ENCODE data around the gene RAET1G. TPM values are rescaled to one million over a fixed set of nuclear protein-coding genes. Genes with fewer than 3 reads are reported as not detected.
"Not testable (repeated sequence)": the region's sequence is repeated elsewhere in the genome, so short reads cannot be mapped to it uniquely, and the experiment has no call there.

The RAET1G gene, protein sequence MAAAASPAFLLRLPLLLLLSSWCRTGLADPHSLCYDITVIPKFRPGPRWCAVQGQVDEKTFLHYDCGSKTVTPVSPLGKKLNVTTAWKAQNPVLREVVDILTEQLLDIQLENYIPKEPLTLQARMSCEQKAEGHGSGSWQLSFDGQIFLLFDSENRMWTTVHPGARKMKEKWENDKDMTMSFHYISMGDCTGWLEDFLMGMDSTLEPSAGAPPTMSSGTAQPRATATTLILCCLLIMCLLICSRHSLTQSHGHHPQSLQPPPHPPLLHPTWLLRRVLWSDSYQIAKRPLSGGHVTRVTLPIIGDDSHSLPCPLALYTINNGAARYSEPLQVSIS
- 1 to 10 TPM in 1 of 9 donors, under 1 TPM in 1, not detected in 7; 0.25 to 1.9 TPM for total RNA-seq
- under 1 TPM in 1 of 2 donors, not detected in 1; 0.22 TPM for polyA plus RNA-seq
- long read RNA-seq, donor 1, partial matches to known transcripts = 0 of 1 reads
- long read RNA-seq, donor 1, other reads (novel, unspliced or antisense) = 0 of 1 reads
- long read RNA-seq, donor 2 = 0 reads
- long read RNA-seq, donor 3 = 0 reads

DNA sequence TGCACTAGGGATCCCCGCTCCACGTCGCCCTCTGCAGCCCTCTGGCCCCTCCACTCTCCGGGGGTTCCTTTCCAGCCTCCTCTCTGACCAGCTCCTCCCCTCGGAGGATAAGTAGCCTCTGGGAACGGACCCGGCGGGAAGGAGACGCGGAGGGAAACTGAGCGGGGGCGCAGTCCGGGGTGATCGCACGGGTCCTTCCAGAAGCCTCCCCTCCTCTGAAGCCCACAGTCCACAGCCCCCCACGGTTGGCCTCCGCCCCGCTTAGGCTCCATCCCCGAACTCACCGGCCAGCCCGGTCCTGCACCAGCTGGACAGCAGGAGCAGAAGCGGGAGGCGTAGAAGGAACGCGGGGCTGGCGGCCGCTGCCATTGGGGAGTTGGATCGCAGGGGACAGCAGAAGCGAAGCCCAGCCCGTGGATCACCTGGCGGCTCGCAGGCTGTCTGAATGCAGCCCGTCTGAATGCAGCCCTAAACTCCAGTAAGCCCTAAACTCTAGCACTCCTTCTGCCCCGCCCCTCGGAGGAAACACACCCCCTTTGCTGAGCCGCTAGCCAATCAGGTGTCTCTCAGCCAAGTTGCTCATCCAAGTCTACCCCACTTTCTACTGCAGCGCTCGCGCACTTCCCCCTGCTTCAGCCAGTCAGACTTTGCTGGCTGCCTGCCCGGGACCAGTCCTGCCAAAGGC lies at the start of gene RAET1G:
Gene RAET1G, minus strand, starts transcription at position 480 of the 685 bp plus-strand sequence. Its CDS starts 111 bp downstream, at position 369.
- H3K27me3 ChIP-seq = peaks cover 0 to 35% (median 0%) of the 10 kb centered on the region in 9 donors
- H3K36me3 ChIP-seq = no peaks in the 10 kb centered on the region
- TF ChIP-seq, protein P1, sequence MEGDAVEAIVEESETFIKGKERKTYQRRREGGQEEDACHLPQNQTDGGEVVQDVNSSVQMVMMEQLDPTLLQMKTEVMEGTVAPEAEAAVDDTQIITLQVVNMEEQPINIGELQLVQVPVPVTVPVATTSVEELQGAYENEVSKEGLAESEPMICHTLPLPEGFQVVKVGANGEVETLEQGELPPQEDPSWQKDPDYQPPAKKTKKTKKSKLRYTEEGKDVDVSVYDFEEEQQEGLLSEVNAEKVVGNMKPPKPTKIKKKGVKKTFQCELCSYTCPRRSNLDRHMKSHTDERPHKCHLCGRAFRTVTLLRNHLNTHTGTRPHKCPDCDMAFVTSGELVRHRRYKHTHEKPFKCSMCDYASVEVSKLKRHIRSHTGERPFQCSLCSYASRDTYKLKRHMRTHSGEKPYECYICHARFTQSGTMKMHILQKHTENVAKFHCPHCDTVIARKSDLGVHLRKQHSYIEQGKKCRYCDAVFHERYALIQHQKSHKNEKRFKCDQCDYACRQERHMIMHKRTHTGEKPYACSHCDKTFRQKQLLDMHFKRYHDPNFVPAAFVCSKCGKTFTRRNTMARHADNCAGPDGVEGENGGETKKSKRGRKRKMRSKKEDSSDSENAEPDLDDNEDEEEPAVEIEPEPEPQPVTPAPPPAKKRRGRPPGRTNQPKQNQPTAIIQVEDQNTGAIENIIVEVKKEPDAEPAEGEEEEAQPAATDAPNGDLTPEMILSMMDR (IDR thresholded peaks at IDR 0.05) = no peak
- no peak within 1 kb of the TSS for H3K27ac ChIP-seq
- ATAC-seq (peak; percentile 85 to 93 (median 89)), DNase-seq (peak; percentile 91 to 93 (median 92))
- intact Hi-C loops (cut with DNase I) = loop anchor here in 6 of 10 donors (2.0 to 10.0 kb wide), 5 partner anchors 26 to 358 kb away; partner anchors contain the start of genes GINM1 (in 2 of the 6) and LRP11 (in 1 of the 6)
- no peaks in the 10 kb centered on the region for H3K9me3 ChIP-seq
- peak within 1 kb of the TSS; percentile 11 to 67 (median 58) for H3K4me3 ChIP-seq
- WGBS, 4 donors = 0 to 1% (median 0%) methylated on average over 13 to 40 of the region's 40 CpGs
- H3K4me1 ChIP-seq = peaks cover 0 to 32% (median 20%) of the 10 kb centered on the region in 12 donors

DNA sequence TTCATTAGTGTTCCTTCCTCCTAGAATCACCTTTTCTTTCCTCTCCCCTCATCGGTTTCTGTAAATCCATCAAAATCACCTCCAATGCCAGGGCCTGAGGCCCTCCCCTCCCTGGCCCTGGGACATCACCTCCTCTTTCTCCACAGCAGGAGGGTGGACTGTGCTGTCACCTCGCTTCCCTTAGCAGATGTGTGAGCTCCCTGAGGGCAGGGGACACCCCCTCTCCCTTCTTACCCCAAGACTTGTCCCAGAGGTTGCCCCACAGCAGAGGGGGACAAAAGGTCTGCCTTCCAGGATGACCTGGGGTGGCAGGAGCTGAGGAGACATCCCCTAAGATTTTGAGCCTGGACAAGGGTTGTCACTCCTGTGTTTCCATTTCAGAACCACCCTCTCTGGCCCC lies 46.7 kb upstream of the RAET1G start:
- TF ChIP-seq, protein P1 (IDR thresholded peaks at IDR 0.05) = no peak
- TF ChIP-seq POLR2A (IDR thresholded peaks at IDR 0.05) = no peak
- intact Hi-C loops (cut with DNase I) = loop anchor here in 2 of 10 donors (5.0 to 10.0 kb wide), 2 partner anchors 33 to 45 kb away; no protein-coding TSS in a partner anchor
- ATAC-seq (no peak), DNase-seq (no peak)
- Histone ChIP-seq H3K9me3 (no peaks in the 10 kb centered on the region), H3K27ac (no peak overlapping the region), H3K4me3 (no peak overlapping the region), H3K4me1 (peaks cover 0 to 10% (median 5%) of the 10 kb centered on the region in 12 donors), H3K27me3 (peaks cover 10 to 78% (median 23%) of the 10 kb centered on the region in 9 donors), H3K36me3 (no peaks in the 10 kb centered on the region)
- 83 to 91% (median 86%) methylated on average over 2 of the region's 2 CpGs for WGBS, 4 donors

DNA sequence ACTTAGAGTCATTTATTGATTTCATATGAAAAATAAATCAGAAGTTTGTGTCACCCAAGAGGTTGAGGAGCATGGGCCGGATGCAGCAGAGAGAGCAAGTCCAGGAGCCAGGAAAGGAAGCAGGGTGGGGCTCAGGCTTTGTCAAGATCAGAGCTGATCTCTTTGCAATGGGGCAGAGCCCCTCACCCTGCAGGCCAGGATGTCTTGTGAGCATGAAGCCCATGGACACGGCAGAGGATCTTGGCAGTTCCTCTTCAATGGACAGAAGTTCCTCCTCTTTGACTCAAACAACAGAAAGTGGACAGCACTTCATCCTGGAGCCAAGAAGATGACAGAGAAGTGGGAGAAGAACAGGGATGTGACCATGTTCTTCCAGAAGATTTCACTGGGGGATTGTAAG lies 46.0 kb upstream of the RAET1G start:
- H3K36me3 ChIP-seq, H3K9me3 ChIP-seq, ATAC-seq, H3K4me3 ChIP-seq, H3K27ac ChIP-seq, DNase-seq: not testable (repeated sequence)
- H3K27me3 ChIP-seq = peaks cover 18 to 78% (median 23%) of the 10 kb centered on the region in 9 donors
- peaks cover 0 to 17% (median 10%) of the 10 kb centered on the region in 12 donors for H3K4me1 ChIP-seq
- intact Hi-C loops (cut with DNase I) = loop anchor here in 2 of 10 donors (5.0 to 10.0 kb wide), 2 partner anchors 33 to 46 kb away; no protein-coding TSS in a partner anchor
- WGBS, 4 donors = 70 to 83% (median 71%) methylated on average over 2 of the region's 2 CpGs

DNA sequence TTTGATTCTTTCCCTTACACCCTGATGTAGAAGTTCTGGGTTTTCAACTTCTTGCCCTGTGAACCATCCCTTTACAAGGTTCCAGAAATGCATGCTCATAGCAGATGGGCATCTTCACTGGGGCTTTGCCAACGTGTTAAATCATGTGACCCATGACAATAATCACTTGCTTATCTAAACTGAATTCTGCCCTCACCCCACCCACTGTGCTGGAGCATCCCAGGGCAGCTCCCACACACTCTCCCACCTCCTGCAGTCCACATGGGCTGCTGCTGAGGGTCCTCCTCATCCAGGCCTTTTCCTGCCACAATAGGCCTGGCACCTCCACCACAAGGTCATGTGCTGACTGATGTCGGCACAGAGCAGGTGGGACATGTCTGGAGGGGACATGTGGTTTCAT lies 45.1 kb upstream of the RAET1G start:
- ATAC-seq, H3K27ac ChIP-seq, H3K9me3 ChIP-seq, H3K4me3 ChIP-seq, DNase-seq, H3K36me3 ChIP-seq: not testable (repeated sequence)
- WGBS, 4 donors = 67 to 71% (median 68%) methylated on average over 2 of the region's 2 CpGs
- intact Hi-C loops (cut with DNase I) = loop anchor here in 2 of 10 donors (5.0 to 10.0 kb wide), 2 partner anchors 34 to 47 kb away; no protein-coding TSS in a partner anchor
- Histone ChIP-seq H3K4me1 (peaks cover 0 to 26% (median 14%) of the 10 kb centered on the region in 12 donors), H3K27me3 (peaks cover 14 to 77% (median 26%) of the 10 kb centered on the region in 9 donors)
